Endothelial cell of umbilical vein (primary cell): Measurements from ENCODE around the gene CFAP65. TPM values are rescaled to one million over a fixed set of nuclear protein-coding genes. Genes with fewer than 3 reads are reported as not detected.

Experiments used
- BruUV-seq: library from RNA; stranded (reverse); fragments of 400-500 nt; replicated peaks from 2 replicates; lab custom pipeline; 2021; lab: Mats Ljungman, UMichigan
- CTCF ChIA-PET: fragments of 300-600, 350-600 bp; sonication (Branson Sonifier 250); formaldehyde crosslinking; loops from one replicate; lab custom pipeline; 2021; ENCODE audit warnings: antibody characterized with exemption, inconsistent platforms; lab: Charles Lee
- POLR2A ChIA-PET: fragments of 300-600, 350-600 bp; sonication (Branson Sonifier 250); formaldehyde crosslinking; loops from one replicate; lab custom pipeline; 2021; ENCODE audit warnings: antibody characterized with exemption, inconsistent platforms; lab: Charles Lee
- DNase-seq: peaks from one replicate; pipeline ENCODE4 v3.0.0-alpha.2; 2011; ENCODE audit warnings: low read depth, low spot score
- FAIRE-seq: peaks from 2 replicates; lab custom pipeline; 2011; peaks lifted over from hg19 to GRCh38; lab: Jason Lieb, UNC
- H2AFZ ChIP-seq: 2 replicates; pipeline ENCODE4 v1.6.0; 2012; ENCODE audit warnings: low read depth, low read length, control low read depth, inconsistent platforms
- H3K27ac ChIP-seq: 2 replicates; pipeline ENCODE4 v1.5.1; 2011; ENCODE audit warnings: low read depth, mild to moderate bottlenecking, control low read depth, low read length, moderate library complexity; ENCODE audit not compliant: insufficient read depth
- H3K27me3 ChIP-seq, 2 experiments: 2 replicates each; pipeline versions ENCODE4 v1.6.0 to v1.6.1; 2011; ENCODE audit warnings: low read length in 2 of 2, mixed read lengths in 1 of 2; ENCODE audit not compliant: control insufficient read depth in 2 of 2, insufficient read depth in 2 of 2
- H3K36me3 ChIP-seq, 2 experiments: 2 replicates in 1 of 2; 3 replicates in 1 of 2; pipeline ENCODE4 v1.5.1; 2011; ENCODE audit warnings: low read length in 2 of 2, mild to moderate bottlenecking in 1 of 2, moderate library complexity in 1 of 2; ENCODE audit not compliant: control insufficient read depth in 2 of 2, insufficient read depth in 2 of 2; ENCODE audit errors: extremely low read depth in 1 of 2
- H3K4me1 ChIP-seq: 3 replicates; pipeline ENCODE4 v1.5.1; 2011; ENCODE audit warnings: mild to moderate bottlenecking, low read length; ENCODE audit not compliant: control insufficient read depth, insufficient read depth; ENCODE audit errors: extremely low read depth
- H3K4me2 ChIP-seq: 2 replicates; pipeline ENCODE4 v1.6.1; 2011; ENCODE audit warnings: low read length, control low read depth, mixed read lengths; ENCODE audit not compliant: insufficient read depth
- H3K4me3 ChIP-seq, 3 experiments: fragments of 200-600 bp in 1 of 3; sonication (generic), shearing (Covaris generic) in 1 of 3; replicated peaks in 1 of 3; 2 replicates each; pipeline ENCODE4 v1.5.1; 2011 to 2016; ENCODE audit warnings: control low read depth in 3 of 3, low read length in 3 of 3, mild to moderate bottlenecking in 2 of 3, inconsistent platforms in 1 of 3, low read depth in 1 of 3, moderate library complexity in 1 of 3; ENCODE audit not compliant: insufficient read depth in 1 of 3
- H3K79me2 ChIP-seq: 2 replicates; pipeline ENCODE4 v1.6.0; 2012; ENCODE audit warnings: low read length, inconsistent platforms; ENCODE audit not compliant: control insufficient read depth, insufficient read depth
- H3K9ac ChIP-seq: replicated peaks from 2 replicates; pipeline ENCODE3; 2011; ENCODE audit warnings: low read length, control low read depth; ENCODE audit not compliant: insufficient read depth; ENCODE audit errors: extremely low read depth
- H3K9me1 ChIP-seq: replicated peaks from 3 replicates; pipeline ENCODE4 v1.6.0; 2011; ENCODE audit warnings: mild to moderate bottlenecking, low read length; ENCODE audit not compliant: control insufficient read depth, insufficient read depth; ENCODE audit errors: extremely low read depth
- H3K9me3 ChIP-seq: replicated peaks from 2 replicates; pipeline ENCODE4 v1.5.1; 2012; ENCODE audit warnings: low read length, inconsistent platforms; ENCODE audit not compliant: control insufficient read depth, insufficient read depth
- H4K20me1 ChIP-seq: replicated peaks from 2 replicates; pipeline ENCODE3; 2011; ENCODE audit warnings: mild to moderate bottlenecking, low read length; ENCODE audit not compliant: control insufficient read depth, insufficient read depth; ENCODE audit errors: extremely low read depth
- EZH2 ChIP-seq: IDR thresholded peaks from 2 replicates; pipeline ENCODE4 v1.6.1; 2012; ENCODE audit warnings: borderline replicate concordance, low read depth, mild to moderate bottlenecking, moderate library complexity, low read length, inconsistent platforms; ENCODE audit not compliant: severe bottlenecking
- FOS ChIP-seq: IDR thresholded peaks from 2 replicates; pipeline ENCODE4 v1.6.1; 2011; ENCODE audit warnings: mild to moderate bottlenecking, low read length, moderate library complexity, borderline replicate concordance; ENCODE audit not compliant: insufficient read depth
- GATA2 ChIP-seq: IDR thresholded peaks from 2 replicates; pipeline ENCODE4 v1.7.0; 2011; ENCODE audit warnings: low read depth, mild to moderate bottlenecking, moderate library complexity, mixed read lengths, low read length; ENCODE audit not compliant: insufficient read length, insufficient read depth
- JUN ChIP-seq: IDR thresholded peaks from 2 replicates; pipeline ENCODE4 v1.6.1; 2011; ENCODE audit warnings: borderline replicate concordance, low read depth; ENCODE audit not compliant: insufficient read length, insufficient read depth
- MYC ChIP-seq: IDR thresholded peaks from one replicate; pipeline ENCODE4 v1.6.1; 2011; ENCODE audit warnings: mild to moderate bottlenecking, low read depth, low read length
- POLR2A ChIP-seq: IDR thresholded peaks from 2 replicates; pipeline ENCODE4 v1.6.1; 2012; ENCODE audit warnings: low read depth, mild to moderate bottlenecking, control low read depth, low read length
- POLR2AphosphoS5 ChIP-seq: IDR thresholded peaks from 2 replicates; pipeline ENCODE4 v1.6.1; 2012; ENCODE audit warnings: low read depth, mild to moderate bottlenecking, control low read depth, low read length, moderate library complexity; ENCODE audit not compliant: insufficient read depth
- dilution Hi-C: fragments of 300-500 bp; cut with MboI; formaldehyde crosslinking; loops from one replicate; pipeline ENCODE4 v1.15.0; 2019; ENCODE audit warnings: low sequenced_read_pairs; ENCODE audit not compliant: extremely low pct_ligation_motif_present
- intact Hi-C: fragments of 100-400 bp; cut with micrococcal nuclease; formaldehyde crosslinking; loops from one replicate; pipeline ENCODE4 v1.10.0; 2022
- polyA plus RNA-seq, 4 experiments: library from polyadenylated mRNA; depleted of rRNA in 3 of 4; stranded (reverse) in 3 of 4; unstranded in 1 of 4; fragments of >200 nt; gene quantifications; 2 replicates each; pipeline versions ENCODE4 v1.2.1 to v1.2.3, GENCODE V29; 2011 to 2012; ENCODE audit warnings: missing spikeins in 1 of 4
- total RNA-seq: library from RNA; stranded (reverse); gene quantifications from 2 replicates; pipeline ENCODE4 v1.2.3, GENCODE V29; 2021
- TF ChIP-seq, protein P1 (sequence below), 2 donors: IDR thresholded peaks; 1 replicate in 1 of 2; 2 replicates in 1 of 2; pipeline ENCODE4 v1.5.1; 2011; ENCODE audit warnings: low read length in 2 of 2, mild to moderate bottlenecking in 2 of 2, moderate library complexity in 2 of 2, control low read depth in 1 of 2, inconsistent platforms in 1 of 2, low read depth in 1 of 2; ENCODE audit not compliant: insufficient read depth in 1 of 2; ENCODE audit errors: extremely low read depth in 1 of 2
- TF ChIP-seq, protein P2 (sequence below): IDR thresholded peaks from 2 replicates; pipeline ENCODE4 v1.6.1; 2011; ENCODE audit not compliant: insufficient read depth, insufficient read length

CFAP65 gene
- total and polyA plus RNA-seq, 2 donors (not counting 3 experiments of a cell fraction or from before 2014, with no cell fraction given) = 0.03 TPM; not detected in 1

DNA sequence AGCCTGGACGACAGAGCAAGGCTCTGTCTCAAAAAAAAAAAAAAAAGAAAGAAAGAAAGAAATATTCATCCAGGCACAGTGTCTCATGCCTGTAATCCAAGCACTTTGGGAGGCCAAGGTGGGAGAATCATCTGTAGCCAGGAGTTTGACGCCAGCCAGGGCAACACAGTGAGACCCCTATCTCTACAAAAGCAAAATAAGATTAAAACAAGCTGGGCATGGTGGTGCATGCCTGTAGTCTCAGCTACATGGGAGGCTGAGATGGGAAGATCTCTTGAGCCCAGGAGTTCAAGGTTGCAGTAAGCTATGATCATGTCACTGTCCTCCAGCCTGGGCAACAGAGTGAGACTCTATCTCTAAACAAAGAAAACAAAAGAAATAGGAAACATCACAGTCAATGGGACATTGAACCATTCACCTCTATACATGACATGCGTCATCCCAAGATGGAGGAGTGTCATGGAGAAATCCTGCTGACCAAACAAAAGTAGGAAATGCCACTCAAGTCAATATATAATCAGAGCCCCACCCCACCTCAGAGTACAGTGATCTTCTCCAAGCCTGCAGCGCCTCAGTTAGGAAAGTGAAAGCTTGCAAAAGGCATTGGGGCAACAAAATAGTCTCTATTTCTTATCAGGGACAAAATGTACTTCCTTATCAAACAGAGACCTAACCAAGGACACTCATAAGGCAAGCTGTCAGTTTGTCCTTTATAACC, 66.1 kb downstream of the CFAP65 start:
- Histone ChIP-seq H3K9ac (no peak overlapping the region), H3K9me3 (no peaks in the 10 kb centered on the region), H2AFZ (no peak overlapping the region), H3K27me3 (peaks cover 18 to 26% of the 10 kb centered on the region in 2 experiments), H3K4me2 (no peak overlapping the region), H3K9me1 (no peaks in the 10 kb centered on the region), H3K4me1 (no peaks in the 10 kb centered on the region), H3K36me3 (no peaks in the 10 kb centered on the region), H3K79me2 (no peaks in the 10 kb centered on the region), H4K20me1 (no peaks in the 10 kb centered on the region), H3K27ac (no peak overlapping the region), H3K4me3 (no peak overlapping the region)
- ChIA-PET CTCF (interaction anchor here (0.7 to 2.4 kb wide), 8 partner anchors 10 to 180 kb away, joined by 3 to 6 read pairs (median 3); no protein-coding TSS in a partner anchor), POLR2A (no interaction called here)
- TF ChIP-seq POLR2AphosphoS5 = no peak
- dilution Hi-C loops = no loop called here
- BruUV-seq = no TSS peak
- FAIRE-seq = no peak
- intact Hi-C loops = no loop called here
- no peak for DNase-seq

DNA sequence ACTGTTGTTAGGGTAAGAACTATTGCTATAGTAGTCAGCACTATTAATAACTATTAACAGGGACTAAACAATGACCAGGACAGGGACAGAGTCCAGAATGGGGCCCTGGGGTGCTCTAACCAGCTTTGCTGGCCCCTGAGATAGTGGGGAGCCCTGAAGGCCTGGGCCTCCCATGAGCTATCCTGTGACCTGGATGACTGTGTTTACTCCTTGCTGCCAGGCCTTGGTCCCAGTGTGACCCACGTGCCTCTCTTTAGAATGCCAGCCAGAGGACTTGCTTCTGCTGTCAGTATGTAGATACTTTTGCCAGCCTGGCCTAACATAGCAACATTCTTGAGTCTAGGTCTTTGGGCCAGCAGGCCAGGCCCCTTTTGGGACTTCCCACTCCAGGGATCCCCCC, 70.4 kb downstream of the CFAP65 start:
- H3K9ac ChIP-seq = no peak overlapping the region
- no peaks in the 10 kb centered on the region for H3K9me3 ChIP-seq
- dilution Hi-C loops = no loop called here
- TF ChIP-seq POLR2AphosphoS5 (no peak), POLR2A (no peak), GATA2 (no peak), JUN (no peak), FOS (no peak), MYC (no peak), EZH2 (no peak)
- TF ChIP-seq, protein P1, sequence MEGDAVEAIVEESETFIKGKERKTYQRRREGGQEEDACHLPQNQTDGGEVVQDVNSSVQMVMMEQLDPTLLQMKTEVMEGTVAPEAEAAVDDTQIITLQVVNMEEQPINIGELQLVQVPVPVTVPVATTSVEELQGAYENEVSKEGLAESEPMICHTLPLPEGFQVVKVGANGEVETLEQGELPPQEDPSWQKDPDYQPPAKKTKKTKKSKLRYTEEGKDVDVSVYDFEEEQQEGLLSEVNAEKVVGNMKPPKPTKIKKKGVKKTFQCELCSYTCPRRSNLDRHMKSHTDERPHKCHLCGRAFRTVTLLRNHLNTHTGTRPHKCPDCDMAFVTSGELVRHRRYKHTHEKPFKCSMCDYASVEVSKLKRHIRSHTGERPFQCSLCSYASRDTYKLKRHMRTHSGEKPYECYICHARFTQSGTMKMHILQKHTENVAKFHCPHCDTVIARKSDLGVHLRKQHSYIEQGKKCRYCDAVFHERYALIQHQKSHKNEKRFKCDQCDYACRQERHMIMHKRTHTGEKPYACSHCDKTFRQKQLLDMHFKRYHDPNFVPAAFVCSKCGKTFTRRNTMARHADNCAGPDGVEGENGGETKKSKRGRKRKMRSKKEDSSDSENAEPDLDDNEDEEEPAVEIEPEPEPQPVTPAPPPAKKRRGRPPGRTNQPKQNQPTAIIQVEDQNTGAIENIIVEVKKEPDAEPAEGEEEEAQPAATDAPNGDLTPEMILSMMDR (IDR thresholded peaks at IDR 0.05; ENCODE audit: extremely low read depth in 1 of 2, insufficient read depth in 1 of 2, low read depth in 1 of 2, low read length in 2 of 2) = no peak
- TF ChIP-seq, protein P2, sequence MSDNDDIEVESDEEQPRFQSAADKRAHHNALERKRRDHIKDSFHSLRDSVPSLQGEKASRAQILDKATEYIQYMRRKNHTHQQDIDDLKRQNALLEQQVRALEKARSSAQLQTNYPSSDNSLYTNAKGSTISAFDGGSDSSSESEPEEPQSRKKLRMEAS = no peak
- no peaks in the 10 kb centered on the region for H3K36me3 ChIP-seq
- no peaks in the 10 kb centered on the region for H4K20me1 ChIP-seq
- DNase-seq (no peak), FAIRE-seq (no peak)
- peaks cover 11 to 16% of the 10 kb centered on the region in 2 experiments for H3K27me3 ChIP-seq
- intact Hi-C loops = no loop called here
- ChIA-PET CTCF (interaction anchor here (0.9 to 2.3 kb wide), 2 partner anchors 9 to 59 kb away, joined by 3 to 20 read pairs; no protein-coding TSS in a partner anchor), POLR2A (no interaction called here)
- H2AFZ ChIP-seq = no peak overlapping the region
- H3K9me1 ChIP-seq = no peaks in the 10 kb centered on the region
- no peak overlapping the region for H3K27ac ChIP-seq
- no peaks in the 10 kb centered on the region for H3K79me2 ChIP-seq
- no peak overlapping the region for H3K4me3 ChIP-seq
- H3K4me2 ChIP-seq = no peak overlapping the region
- no peaks in the 10 kb centered on the region for H3K4me1 ChIP-seq
- no TSS peak for BruUV-seq
